Astrocyte of the spinal cord (primary cell): Measurements from ENCODE around the gene RABGAP1L.
"Not testable (repeated sequence)": the region's sequence is repeated elsewhere in the genome, so short reads cannot be mapped to it uniquely, and the experiment has no call there.

Experiments
- DNase-seq: peaks from one replicate; pipeline ENCODE4 v3.0.0; 2011; ENCODE audit warnings: low read depth, low spot score
- H3K4me3 ChIP-seq: 2 replicates; pipeline ENCODE4 v1.5.1; 2011; ENCODE audit warnings: low read depth, mild to moderate bottlenecking, low read length, moderate library complexity
- in situ Hi-C: cut with HindIII; loops from 2 replicates; pipeline ENCODE4 v1.10.0; 2017; ENCODE audit warnings: low sequenced_read_pairs
- TF ChIP-seq, protein P1 (sequence below): IDR thresholded peaks from 2 replicates; pipeline ENCODE4 v1.5.1; 2012; ENCODE audit warnings: low read depth, mild to moderate bottlenecking, low read length, inconsistent platforms

Gene RABGAP1L

DNA sequence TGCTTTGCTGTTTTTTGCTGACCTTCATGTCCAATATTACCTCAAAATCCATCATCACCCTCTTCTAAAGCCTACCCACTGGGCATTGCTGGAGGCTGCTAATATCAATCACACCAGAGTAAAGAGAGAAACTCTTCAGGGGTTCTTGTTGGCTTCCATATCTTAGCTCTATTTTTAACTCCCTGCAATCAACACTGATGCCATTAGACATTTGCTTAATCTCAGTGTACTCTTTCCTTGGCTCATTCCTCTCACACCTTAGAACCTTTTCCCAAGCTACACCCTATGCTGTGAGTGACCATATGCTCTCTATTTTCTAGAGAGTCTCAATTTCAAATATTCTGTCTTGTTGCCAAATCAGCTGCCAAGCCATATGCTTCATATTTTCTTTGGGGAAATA is 40.6 kb upstream of the RABGAP1L start:
- in situ Hi-C loops = no loop called here
- H3K4me3 ChIP-seq = no peak overlapping the region
- no peak for DNase-seq
- TF ChIP-seq, protein P1, sequence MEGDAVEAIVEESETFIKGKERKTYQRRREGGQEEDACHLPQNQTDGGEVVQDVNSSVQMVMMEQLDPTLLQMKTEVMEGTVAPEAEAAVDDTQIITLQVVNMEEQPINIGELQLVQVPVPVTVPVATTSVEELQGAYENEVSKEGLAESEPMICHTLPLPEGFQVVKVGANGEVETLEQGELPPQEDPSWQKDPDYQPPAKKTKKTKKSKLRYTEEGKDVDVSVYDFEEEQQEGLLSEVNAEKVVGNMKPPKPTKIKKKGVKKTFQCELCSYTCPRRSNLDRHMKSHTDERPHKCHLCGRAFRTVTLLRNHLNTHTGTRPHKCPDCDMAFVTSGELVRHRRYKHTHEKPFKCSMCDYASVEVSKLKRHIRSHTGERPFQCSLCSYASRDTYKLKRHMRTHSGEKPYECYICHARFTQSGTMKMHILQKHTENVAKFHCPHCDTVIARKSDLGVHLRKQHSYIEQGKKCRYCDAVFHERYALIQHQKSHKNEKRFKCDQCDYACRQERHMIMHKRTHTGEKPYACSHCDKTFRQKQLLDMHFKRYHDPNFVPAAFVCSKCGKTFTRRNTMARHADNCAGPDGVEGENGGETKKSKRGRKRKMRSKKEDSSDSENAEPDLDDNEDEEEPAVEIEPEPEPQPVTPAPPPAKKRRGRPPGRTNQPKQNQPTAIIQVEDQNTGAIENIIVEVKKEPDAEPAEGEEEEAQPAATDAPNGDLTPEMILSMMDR = no peak

DNA sequence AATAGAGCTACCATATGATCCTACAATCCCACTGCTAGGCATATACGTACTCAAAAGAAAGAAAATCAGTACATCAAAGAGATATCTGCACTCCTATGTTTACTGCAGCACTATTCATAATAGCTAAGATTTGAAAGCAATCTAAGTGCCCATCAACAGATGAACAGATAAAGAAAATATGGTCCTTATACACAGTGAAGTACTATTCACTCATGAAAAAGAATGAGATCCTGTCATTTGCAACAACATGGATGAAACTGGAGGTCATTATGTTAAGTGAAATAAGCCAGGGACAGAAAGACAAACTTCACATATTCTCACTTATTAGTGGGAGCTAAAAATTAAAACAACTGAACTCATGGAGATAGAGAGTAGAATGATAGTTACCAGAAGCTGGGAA is 37.0 kb upstream of the RABGAP1L start:
- DNase-seq, in situ Hi-C loops, H3K4me3 ChIP-seq: not testable (repeated sequence)

DNA sequence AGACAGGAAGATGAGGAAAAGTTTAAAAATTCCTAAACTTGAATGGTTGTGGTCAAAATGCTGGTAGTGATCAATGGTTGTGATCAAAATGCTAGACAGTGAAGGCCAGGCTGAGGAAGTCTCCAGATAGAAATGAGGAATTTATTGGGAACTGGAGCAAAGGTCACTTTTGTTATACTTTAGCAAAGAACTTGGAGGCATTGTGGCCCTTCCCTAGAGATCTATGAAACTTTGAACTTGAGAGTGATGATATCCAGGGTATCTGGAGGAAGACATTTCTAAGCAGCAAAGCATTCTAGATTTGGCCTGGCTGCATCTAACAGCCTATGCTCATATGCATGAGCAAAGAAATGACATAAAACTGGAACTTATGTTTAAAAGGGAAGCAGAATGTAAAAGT is 35.5 kb upstream of the RABGAP1L start:
- no peak for DNase-seq
- H3K4me3 ChIP-seq = no peak overlapping the region
- TF ChIP-seq, protein P1 = no peak
- in situ Hi-C loops = no loop called here

DNA sequence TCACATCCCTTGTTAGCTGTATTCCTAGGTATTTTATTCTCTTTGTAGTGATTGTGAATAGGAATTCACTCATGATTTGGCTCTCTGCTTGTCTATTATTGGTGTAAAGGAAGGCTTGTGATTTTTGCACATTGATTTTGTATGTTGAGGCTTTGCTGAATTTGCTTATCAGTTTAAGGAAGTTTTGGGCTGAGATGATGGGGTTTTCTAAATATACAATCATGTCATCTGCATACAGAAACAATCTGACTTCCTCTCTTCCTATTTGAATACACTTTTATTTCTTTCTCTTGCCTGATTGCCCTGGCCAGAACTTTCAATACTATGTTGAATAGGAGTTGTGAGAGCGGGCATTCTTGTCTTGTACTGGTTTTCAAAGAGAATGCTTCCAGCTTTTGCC is 32.1 kb upstream of the RABGAP1L start:
- H3K4me3 ChIP-seq, DNase-seq, in situ Hi-C loops: not testable (repeated sequence)

DNA sequence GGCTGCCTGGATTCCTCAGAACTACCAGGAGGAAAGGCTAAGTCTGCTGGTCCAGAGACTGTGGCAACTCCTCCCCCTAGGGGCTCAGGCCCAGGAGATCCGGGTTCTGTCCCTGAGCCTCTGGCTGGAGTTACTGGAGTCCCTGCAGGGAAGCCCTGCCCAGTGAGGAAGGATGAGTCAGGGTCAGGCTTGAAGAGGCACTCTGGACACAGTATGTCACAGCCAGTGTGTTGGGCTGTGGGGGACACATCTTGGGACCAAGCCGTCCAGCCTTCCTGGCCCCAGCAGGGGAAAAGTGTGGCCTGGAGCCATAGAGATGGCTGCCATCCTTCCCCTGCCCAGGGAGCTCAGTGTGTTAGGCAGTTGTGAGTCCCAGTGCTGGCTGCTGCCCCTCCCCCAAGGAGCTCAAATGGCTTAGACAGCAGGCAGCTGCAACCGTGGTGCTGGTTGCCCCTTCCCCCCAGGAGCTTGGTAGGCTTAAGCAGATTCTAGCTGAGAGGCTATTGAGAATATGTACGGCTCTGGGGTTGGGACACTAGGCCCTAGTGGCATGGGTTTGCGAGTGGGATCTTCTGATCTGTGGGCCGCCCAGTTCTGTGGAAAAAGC is 28.2 kb upstream of the RABGAP1L start:
- H3K4me3 ChIP-seq = no peak overlapping the region
- TF ChIP-seq, protein P1 = no peak
- DNase-seq = no peak
- in situ Hi-C loops = no loop called here

DNA sequence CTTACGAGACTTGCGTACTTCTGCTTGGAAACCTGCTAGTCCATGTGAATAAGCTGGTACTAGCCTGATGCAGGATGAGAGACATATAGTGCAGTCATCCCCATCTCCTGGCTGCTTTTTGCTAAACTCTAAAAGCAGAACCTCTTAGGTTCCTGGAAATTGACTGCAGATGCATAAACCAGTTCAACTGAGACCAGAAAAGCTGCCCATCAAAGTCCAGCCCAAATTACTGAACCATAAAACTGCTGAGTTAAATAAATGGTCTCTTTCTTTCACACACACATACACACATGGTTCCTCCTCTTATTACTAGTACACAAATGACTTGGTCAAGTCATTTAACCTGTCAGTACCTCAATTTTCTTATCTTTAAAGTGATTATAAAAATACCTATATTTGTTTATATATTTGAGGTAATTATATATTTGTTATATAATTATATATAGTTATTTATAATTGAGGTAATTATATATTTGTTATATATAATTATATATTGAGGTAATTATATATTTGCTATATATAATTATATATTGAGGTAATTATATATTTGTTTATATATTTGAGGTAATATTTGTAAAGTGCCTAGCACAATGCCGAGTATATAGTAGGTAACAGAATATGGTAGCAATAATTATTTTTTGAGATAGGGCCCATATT is 25.2 kb upstream of the RABGAP1L start:
- in situ Hi-C loops = no loop called here

DNA sequence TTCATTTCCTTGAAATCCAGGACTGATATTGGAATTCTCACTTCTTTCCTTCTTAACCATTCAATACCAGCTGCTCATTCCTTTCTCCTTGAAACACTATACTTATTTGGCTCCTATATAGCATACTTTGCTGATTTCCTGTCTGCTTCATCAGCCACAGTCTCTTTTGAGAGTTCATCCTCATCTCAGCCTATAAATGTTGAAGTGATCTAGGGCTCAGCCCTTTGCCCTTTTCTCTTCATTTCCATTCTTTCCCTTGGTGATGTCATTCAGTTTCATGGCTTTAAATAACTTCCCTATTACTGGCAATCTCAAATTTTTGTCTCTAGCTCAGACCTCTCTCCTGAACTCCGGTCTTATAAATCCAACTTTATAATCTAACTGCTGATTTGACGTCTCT is 24.1 kb upstream of the RABGAP1L start:
- DNase-seq = no peak
- in situ Hi-C loops = no loop called here
- H3K4me3 ChIP-seq = no peak overlapping the region
- TF ChIP-seq, protein P1 = no peak

More for the DNA sequence above, 25.2 kb upstream of the RABGAP1L start:
- H3K4me3 ChIP-seq = no peak overlapping the region
- TF ChIP-seq, protein P1 = no peak
- no peak for DNase-seq
